Right lobe of liver (tissue), 4 donors: ENCODE data around the gene SLC22A1.

Experiments
- CTCF ChIP-seq, 4 donors: fragments of 200-600 bp in 3 of 4; fragments of 450-650 bp in 1 of 4; IDR thresholded peaks; one replicate each; pipeline versions ENCODE4 v1.5.1 to v1.8.0; 2016 to 2022; ENCODE audit warnings: antibody characterized with exemption in 4 of 4, mild to moderate bottlenecking in 2 of 4
- POLR2A ChIP-seq: fragments of 450-650 bp; IDR thresholded peaks from one replicate; pipeline ENCODE4 v1.6.1; 2017; ENCODE audit warnings: antibody characterized with exemption, mild to moderate bottlenecking
- donor health status: DM: no; HTN: no; CAD: no.
- donor health status: DM: no; HTN: no; CAD: no.
- donor health status: DM: no; HTN: yes; CAD: no.

- TF ChIP-seq POLR2A (no peak), CTCF (IDR thresholded peaks at IDR 0.05) (no peak)
Measured at GRCh38 chr6:160077526-160077925, 44.1 kb upstream of the SLC22A1 start.
